Breast epithelium (tissue), 4 donors: ENCODE data around the gene HOXD3. TPM values are rescaled to one million over a fixed set of nuclear protein-coding genes. Genes with fewer than 3 reads are reported as not detected.

Experiments
- DNase-seq, 2 donors: peaks; one replicate each; pipeline ENCODE4 v3.0.0-alpha.2; 2019; ENCODE audit warnings: low spot score in 2 of 2
- H3K27ac ChIP-seq, 2 donors: fragments of 200-600 bp; sonication (generic) in 1 of 2; one replicate each; pipeline ENCODE4 v1.5.1; 2016 to 2019; ENCODE audit warnings: mild to moderate bottlenecking in 1 of 2
- H3K27me3 ChIP-seq, 2 donors: fragments of 200-600 bp; sonication (generic) in 1 of 2; one replicate each; pipeline versions ENCODE4 v1.5.1 to v1.6.0; 2017 to 2019; ENCODE audit warnings: control low read depth in 1 of 2, mild to moderate bottlenecking in 1 of 2
- H3K36me3 ChIP-seq: fragments of 200-600 bp; one replicate; pipeline ENCODE4 v1.5.1; 2019
- H3K4me1 ChIP-seq, 2 donors: fragments of 200-600 bp; sonication (generic); one replicate each; pipeline ENCODE4 v1.5.1; 2016 to 2019; ENCODE audit warnings: control low read depth in 1 of 2
- H3K4me3 ChIP-seq, 3 donors: fragments of 200-600 bp; sonication (generic); 1 replicate in 2 of 3; 2 replicates in 1 of 3; pipeline ENCODE4 v1.5.1; 2016 to 2019; ENCODE audit warnings: mild to moderate bottlenecking in 3 of 3, moderate library complexity in 2 of 3
- H3K9me3 ChIP-seq, 2 donors: fragments of 200-600 bp; sonication (generic) in 1 of 2; one replicate each; pipeline ENCODE4 v1.5.1; 2016 to 2019; ENCODE audit warnings: control low read depth in 1 of 2
- POLR2A ChIP-seq: fragments of 450-650 bp; IDR thresholded peaks from one replicate; pipeline ENCODE4 v1.6.1; 2016; ENCODE audit warnings: antibody characterized with exemption, mild to moderate bottlenecking, moderate library complexity
- POLR2AphosphoS5 ChIP-seq, 3 donors: sonication (generic); formaldehyde crosslinking; IDR thresholded peaks; one replicate each; pipeline ENCODE4 v1.6.1; 2017; ENCODE audit warnings: antibody characterized with exemption in 3 of 3
- intact Hi-C: fragments of 100-400 bp; cut with DNase I; formaldehyde crosslinking; loops from one replicate; pipeline ENCODE4 v1.15.1; 2023; ENCODE audit warnings: low total_unique reads
- total RNA-seq, 3 donors: library from RNA; depleted of rRNA; stranded (reverse); fragments of >200 nt; gene quantifications; one replicate each; pipeline ENCODE4 v1.1.0, GENCODE V29; 2016
- TF ChIP-seq, protein P1 (sequence below), 3 donors: fragments of 450-650 bp; IDR thresholded peaks; one replicate each; pipeline ENCODE4 v1.5.1; 2016 to 2017; ENCODE audit warnings: antibody characterized with exemption in 3 of 3, mild to moderate bottlenecking in 3 of 3, moderate library complexity in 3 of 3

The HOXD3 gene
- total RNA-seq, 3 donors from 2014 or later, result 4.2 to 14.4 (median 4.8) TPM

DNA sequence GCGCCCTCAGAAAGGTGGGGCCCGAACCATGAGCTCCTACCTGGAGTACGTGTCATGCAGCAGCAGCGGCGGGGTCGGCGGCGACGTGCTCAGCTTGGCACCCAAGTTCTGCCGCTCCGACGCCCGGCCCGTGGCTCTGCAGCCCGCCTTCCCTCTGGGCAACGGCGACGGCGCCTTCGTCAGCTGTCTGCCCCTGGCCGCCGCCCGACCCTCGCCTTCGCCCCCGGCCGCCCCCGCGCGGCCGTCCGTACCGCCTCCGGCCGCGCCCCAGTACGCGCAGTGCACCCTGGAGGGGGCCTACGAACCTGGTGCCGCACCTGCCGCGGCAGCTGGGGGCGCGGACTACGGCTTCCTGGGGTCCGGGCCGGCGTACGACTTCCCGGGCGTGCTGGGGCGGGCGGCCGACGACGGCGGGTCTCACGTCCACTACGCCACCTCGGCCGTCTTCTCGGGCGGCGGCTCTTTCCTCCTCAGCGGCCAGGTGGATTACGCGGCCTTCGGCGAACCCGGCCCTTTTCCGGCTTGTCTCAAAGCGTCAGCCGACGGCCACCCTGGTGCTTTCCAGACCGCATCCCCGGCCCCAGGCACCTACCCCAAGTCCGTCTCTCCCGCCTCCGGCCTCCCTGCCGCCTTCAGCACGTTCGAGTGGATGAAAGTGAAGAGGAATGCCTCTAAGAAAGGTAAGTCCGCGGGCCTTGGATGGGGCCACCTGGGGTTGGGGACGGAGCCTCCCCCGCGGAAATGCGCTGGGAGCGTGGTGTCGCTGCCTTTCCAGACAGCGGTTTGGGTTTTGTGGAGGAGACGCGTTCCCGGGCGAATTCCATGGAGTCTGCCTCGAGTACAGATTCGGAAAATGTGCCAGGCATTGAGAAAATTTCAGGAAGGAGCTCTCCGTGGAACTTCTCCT is 31.9 kb downstream of the HOXD3 start:
- DNase-seq, result no peak
- intact Hi-C loops, result no loop called here
- H3K27me3 ChIP-seq, result peaks cover 0 to 57% of the 10 kb centered on the region in 2 donors
- H3K27ac ChIP-seq, result peak overlapping the region in 1 of 2 donors; percentile 26
- no peaks in the 10 kb centered on the region for H3K36me3 ChIP-seq
- peak overlapping the region; percentile 51 to 76 (median 66) for H3K4me3 ChIP-seq
- H3K4me1 ChIP-seq, result peaks cover 0 to 6% of the 10 kb centered on the region in 2 donors
- H3K9me3 ChIP-seq, result no peaks in the 10 kb centered on the region
- TF ChIP-seq POLR2A (no peak), POLR2AphosphoS5 (IDR thresholded peaks at IDR 0.05) (no peak)
- TF ChIP-seq, protein P1, sequence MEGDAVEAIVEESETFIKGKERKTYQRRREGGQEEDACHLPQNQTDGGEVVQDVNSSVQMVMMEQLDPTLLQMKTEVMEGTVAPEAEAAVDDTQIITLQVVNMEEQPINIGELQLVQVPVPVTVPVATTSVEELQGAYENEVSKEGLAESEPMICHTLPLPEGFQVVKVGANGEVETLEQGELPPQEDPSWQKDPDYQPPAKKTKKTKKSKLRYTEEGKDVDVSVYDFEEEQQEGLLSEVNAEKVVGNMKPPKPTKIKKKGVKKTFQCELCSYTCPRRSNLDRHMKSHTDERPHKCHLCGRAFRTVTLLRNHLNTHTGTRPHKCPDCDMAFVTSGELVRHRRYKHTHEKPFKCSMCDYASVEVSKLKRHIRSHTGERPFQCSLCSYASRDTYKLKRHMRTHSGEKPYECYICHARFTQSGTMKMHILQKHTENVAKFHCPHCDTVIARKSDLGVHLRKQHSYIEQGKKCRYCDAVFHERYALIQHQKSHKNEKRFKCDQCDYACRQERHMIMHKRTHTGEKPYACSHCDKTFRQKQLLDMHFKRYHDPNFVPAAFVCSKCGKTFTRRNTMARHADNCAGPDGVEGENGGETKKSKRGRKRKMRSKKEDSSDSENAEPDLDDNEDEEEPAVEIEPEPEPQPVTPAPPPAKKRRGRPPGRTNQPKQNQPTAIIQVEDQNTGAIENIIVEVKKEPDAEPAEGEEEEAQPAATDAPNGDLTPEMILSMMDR (IDR thresholded peaks at IDR 0.05), result no peak

DNA sequence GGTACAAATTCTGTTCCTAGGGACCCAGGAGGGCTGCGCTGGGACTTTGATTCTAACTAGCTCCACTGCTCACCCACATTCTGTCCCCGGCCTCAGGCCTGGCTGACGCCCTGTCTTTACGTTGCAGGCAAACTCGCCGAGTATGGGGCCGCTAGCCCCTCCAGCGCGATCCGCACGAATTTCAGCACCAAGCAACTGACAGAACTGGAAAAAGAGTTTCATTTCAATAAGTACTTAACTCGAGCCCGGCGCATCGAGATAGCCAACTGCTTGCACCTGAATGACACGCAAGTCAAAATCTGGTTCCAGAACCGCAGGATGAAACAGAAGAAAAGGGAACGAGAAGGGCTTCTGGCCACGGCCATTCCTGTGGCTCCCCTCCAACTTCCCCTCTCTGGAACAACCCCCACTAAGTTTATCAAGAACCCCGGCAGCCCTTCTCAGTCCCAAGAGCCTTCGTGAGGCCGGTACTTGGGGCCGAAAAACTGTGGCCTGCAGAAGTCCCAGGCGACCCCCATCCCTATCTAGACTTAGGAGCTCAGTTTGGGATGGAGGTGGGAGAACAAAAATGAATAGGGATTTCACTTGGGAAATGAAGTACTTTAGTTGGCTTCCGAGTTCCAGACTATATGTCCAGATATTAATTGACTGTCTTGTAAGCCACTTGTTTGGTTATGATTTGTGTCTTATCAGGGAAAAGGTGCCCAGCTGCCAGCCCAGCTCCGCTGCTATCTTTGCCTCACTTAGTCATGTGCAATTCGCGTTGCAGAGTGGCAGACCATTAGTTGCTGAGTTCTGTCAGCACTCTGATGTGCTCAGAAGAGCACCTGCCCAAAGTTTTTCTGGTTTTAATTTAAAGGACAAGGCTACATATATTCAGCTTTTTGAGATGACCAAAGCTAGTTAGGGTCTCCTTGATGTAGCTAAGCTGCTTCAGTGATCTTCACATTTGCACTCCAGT is 32.9 kb downstream of the HOXD3 start:
- Histone ChIP-seq H3K4me3 (peak overlapping the region; percentile 51 to 76 (median 66)), H3K27me3 (peaks cover 0 to 51% of the 10 kb centered on the region in 2 donors)

DNA sequence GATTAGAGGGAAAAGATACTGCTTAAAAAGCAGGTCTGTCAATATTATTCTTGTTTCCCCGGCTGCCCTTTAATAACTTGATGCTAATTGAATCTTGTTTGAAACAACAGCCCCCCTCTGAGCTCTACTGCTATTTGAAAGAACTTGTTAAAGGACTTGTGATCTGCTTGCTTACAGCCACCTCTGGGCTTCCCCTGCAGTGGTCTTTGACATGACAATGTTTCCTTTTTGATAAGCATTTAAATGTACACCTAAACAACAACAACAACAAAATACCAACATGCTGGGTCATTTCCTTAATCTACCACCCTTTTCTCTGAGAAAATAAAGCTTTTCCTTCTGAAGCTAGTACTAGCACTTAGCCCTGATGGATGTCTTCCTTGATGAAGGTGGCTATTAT is 35.2 kb downstream of the HOXD3 start:
- H3K27ac ChIP-seq, result no peak overlapping the region
- H3K9me3 ChIP-seq, result no peaks in the 10 kb centered on the region
- TF ChIP-seq, protein P1 (IDR thresholded peaks at IDR 0.05), result no peak
- TF ChIP-seq POLR2A (no peak), POLR2AphosphoS5 (IDR thresholded peaks at IDR 0.05) (no peak)
- H3K36me3 ChIP-seq, result no peaks in the 10 kb centered on the region
- peaks cover 0 to 46% of the 10 kb centered on the region in 2 donors for H3K27me3 ChIP-seq
- peaks cover 0 to 6% of the 10 kb centered on the region in 2 donors for H3K4me1 ChIP-seq
- DNase-seq, result no peak
- intact Hi-C loops, result no loop called here
- no peak overlapping the region for H3K4me3 ChIP-seq

More for the DNA sequence above, 32.9 kb downstream of the HOXD3 start:
- TF ChIP-seq POLR2AphosphoS5 (IDR thresholded peaks at IDR 0.05) (no peak), POLR2A (no peak)
- TF ChIP-seq, protein P1 (IDR thresholded peaks at IDR 0.05), result no peak
- no peak overlapping the region for H3K27ac ChIP-seq
- DNase-seq, result no peak
- H3K9me3 ChIP-seq, result no peaks in the 10 kb centered on the region
- H3K36me3 ChIP-seq, result no peaks in the 10 kb centered on the region
- intact Hi-C loops, result no loop called here
- H3K4me1 ChIP-seq, result peaks cover 0 to 6% of the 10 kb centered on the region in 2 donors

DNA sequence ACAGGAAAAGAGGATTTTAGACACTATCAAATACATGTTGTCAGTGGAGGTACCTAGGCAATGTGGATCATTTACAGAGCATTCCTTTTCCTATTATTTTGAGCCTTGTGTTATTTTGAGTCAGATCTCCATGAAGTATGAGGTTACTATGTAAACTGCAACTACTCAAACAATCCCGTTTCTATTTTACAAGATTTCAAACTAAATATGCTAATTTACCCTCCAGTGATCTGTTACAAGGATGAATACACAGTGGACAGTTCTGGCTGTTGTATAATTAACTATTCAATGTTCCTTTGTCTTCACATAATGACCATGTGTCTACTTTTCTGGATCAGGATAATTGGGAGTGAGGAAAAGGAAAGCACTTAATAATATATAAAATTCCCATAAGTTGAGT is 35.9 kb downstream of the HOXD3 start:
- intact Hi-C loops, result no loop called here
- H3K9me3 ChIP-seq, result no peaks in the 10 kb centered on the region
- no peaks in the 10 kb centered on the region for H3K36me3 ChIP-seq
- no peak for DNase-seq
- no peak for TF ChIP-seq POLR2AphosphoS5 (IDR thresholded peaks at IDR 0.05)
- no peak for TF ChIP-seq POLR2A
- TF ChIP-seq, protein P1 (IDR thresholded peaks at IDR 0.05), result no peak
- peaks cover 0 to 42% of the 10 kb centered on the region in 2 donors for H3K27me3 ChIP-seq
- H3K4me3 ChIP-seq, result no peak overlapping the region
- no peak overlapping the region for H3K27ac ChIP-seq
- peaks cover 0 to 6% of the 10 kb centered on the region in 2 donors for H3K4me1 ChIP-seq
